GM21381 (cell line): Measurements from ENCODE around the gene BACE1.
"Not testable (repeated sequence)": the region's sequence is repeated elsewhere in the genome, so short reads cannot be mapped to it uniquely, and the experiment has no call there.

Experiments used
- ATAC-seq: cut with Tn5 transposase; IDR thresholded peaks from one replicate; pipeline ENCODE4 v1.9.1; 2021; ENCODE audit warnings: mild to moderate bottlenecking, moderate library complexity; ENCODE audit not compliant: unreplicated experiment

Gene BACE1

DNA sequence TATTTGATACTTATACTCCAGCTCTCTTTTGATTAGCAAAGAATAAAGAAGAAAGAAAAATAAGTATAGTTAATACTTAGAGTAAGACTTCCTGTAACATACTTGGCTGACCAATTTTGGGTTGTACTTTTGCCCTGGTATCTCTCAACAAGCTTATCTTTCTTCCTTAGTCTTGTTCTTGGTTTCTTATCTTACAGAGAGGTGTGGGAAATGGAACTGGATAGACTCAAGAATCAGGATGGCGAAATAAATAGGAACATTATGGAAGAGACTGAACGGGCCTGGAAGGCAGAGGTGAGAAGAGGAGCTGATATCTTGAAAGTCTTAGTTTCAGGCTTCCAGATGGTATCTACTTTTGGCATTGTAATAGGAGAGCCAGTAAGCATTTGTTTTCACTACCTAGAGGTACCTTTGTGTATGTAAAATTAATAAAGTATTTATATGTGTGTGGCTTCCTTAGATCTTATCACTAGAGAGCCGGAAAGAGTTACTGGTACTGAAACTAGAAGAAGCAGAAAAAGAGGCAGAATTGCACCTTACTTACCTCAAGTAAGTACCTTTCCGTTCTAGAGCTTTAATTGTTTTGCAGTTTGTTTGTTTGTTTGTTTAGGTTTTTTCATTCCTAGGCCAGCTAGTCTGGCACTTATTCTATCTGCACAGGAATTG lies 36.2 kb downstream of the BACE1 start:
- ATAC-seq: no peak

DNA sequence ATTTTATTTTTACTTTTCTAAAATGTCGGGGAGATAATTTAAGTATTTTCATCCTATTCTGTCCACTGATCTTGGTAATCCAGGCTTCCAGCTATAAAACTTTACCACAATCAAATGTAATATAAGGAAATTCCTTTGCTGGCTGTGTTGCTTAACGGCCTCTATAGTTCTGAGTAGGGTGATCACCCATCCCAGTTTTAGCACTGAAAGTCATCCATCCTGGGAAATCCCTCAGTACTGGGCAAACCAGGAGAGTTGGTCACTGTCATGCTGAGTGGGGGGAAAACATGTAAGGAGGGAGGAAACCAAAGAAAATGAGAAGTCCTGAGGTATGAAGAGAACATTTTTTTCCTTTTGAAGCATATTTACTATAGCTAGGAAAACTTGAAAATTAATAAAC lies 37.7 kb downstream of the BACE1 start:
- no peak for ATAC-seq

DNA sequence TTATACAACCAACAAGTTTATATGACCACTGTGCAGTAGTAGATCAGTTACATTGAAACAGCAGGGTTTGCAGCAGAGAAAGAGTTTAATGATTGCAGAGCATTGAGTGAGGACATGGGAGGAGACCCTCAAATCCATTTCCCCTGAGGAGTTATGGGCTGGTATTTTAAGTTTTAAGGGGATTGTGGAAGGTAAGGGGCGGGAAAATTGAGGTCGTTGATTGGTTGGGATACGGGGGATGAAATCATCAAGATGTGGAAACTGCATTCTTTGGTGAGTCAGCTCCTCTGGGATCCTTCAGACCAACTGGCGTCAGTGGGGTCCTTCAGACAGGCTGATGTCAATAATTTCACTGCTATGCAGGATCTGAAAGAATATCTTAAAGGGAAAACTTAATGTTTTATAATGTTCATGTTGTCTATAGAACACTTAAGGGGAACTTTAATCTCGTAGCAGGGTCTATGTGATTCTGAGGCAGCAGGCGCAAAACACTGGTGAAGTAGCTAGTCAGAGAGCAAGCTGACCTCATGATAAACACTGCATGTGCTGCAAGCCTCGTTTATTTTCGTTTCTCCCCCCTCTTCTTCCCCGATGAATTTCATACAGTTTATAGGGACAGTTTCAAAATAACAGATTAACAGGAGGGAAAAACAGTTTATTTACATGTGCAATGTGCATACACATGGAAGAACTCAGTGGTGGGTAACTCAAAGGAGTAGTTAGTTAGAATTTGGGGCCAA lies 42.3 kb downstream of the BACE1 start:
- ATAC-seq: no peak

DNA sequence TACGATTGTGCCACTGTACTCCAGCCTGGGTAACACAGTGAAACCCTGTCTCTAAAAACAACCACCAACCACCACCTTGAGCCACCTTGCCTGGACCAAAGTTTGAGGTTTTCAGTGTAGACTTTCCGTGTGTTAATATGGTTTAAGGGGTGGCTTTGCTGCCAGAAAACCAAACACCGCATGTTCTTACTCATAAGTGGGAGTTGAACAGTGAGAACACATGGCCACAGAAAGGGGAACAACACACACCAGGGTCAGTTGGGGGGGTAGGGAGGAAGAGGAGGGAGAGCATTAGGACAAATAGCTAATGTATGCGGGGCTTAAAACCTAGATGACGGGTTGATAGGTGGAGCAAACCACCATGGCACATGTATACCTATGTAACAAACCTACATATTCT lies 43.9 kb downstream of the BACE1 start:
- ATAC-seq: not testable (repeated sequence)

DNA sequence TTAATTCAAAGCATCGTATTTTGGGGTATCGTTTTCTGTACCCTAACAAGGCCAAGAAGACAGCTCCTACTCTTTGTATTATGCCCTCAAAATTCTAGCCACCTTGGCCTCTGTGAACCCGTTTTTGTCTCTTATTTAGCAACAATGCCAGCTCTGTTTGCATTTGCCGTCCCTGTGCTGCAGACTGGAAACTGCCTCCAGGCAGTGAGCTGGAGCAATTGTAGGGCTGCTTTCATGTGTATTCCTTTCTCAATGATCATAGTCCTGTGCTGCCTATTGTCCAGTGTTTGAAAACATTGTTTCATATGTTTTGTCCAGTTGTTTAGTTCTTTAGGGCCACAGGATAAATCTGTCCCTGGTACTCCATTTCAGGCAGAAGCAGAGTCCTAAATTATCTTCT lies 44.8 kb downstream of the BACE1 start:
- no peak for ATAC-seq

DNA sequence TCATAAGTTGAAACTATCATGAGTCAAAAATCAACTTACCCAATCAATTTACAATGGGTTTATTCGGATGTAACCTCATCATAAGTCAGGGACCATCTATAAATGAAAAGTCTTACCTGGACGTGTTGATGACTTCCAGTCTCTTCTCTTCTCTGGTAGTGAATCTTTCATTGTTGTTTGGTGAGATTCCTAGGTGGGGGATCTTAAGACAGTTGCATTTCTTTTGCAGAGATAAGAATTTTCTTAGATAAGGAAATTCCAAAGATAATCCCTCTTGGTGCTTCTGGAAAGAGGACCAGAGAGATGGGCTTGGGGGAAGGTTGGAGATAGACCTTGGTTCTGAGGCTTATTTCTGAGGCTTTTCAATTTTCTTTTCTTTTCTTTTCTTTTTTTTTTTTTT lies 46.2 kb downstream of the BACE1 start:
- no peak for ATAC-seq

DNA sequence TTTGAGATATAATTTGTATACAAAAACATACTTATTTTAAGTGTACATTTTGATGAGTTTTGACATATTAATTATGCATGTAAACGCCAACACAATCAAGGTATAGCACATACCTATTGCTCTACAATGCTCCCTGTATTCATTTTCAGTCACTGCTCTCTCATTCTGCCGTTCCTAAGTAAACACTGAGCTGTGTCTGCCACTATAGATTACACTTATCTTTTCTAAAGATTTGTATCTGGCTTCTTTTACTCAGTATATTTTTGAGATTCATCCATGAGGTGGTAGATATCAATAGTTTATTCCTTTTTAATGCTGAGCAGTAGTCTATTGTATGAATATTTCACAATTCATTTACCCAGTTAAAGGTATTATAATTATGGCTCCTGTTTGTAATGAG lies 50.3 kb downstream of the BACE1 start:
- ATAC-seq: no peak

DNA sequence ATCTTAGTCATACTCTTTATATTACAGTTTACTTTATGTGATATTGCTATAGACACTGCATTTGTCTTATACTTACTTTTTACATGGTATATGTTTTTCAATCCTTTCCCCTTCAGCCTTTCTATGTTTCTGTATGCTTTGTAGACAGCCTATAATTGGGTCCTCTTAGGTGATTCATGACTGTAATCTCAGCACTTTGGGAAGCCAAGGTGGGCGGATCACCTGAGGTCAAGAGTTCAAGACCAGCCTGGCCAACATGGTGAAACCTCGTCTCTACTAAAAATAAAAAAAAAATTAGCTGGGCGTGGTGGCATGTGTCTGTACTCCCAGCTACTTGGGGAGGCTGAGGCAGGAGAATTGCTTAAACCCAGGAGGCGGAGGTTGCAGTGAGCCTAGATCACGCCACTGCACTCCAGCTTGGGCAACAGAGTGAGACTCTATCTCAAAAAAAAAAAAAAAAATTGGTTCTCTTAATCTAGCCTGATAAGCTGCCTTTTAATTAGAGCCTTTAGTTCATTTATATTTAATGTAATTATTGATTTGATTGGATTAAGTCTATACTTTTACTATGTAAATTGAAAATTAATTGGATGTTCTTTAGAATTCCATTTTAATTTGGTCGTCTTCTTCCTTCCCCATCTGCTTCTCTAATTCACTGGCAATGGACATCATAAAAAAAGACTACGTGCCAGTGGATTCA lies 51.3 kb downstream of the BACE1 start:
- ATAC-seq: not testable (repeated sequence)

DNA sequence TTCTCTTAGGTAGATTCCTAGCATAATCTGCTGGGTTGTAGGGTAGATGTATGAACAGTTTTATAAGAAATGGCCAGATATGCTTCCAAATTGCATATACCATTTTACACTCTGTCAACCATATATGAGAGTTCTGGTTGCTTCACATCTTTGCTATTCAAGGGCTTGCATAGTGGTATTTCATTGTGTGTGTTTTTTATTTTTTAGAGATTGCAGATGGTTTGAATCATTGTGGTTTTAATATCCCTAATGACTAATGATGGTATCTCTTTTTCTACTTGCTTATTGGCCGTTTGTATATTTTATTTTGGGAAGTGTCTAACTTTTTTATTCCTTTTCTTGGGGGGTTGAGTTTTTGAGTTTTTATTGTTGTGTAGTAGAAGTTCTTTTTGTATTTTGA lies 56.6 kb downstream of the BACE1 start:
- no peak for ATAC-seq

DNA sequence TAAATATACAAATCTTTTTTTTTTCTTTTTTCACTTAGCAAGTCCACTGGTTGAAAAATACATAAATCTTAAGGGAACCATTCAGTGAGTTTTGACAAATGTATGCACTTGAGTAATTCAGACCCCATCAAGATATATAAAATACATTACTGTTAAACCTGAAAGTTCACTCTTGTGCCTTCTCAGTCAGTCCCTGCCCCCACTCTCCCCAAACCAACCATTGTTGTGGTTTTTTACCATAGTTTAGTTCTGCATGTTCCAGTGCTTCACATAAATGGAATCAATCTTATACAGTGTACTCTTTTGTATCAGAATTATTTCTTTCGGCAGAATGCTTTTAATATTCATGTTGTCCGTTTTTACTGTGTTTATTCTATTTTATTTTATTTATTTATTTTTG lies 57.5 kb downstream of the BACE1 start:
- no peak for ATAC-seq

DNA sequence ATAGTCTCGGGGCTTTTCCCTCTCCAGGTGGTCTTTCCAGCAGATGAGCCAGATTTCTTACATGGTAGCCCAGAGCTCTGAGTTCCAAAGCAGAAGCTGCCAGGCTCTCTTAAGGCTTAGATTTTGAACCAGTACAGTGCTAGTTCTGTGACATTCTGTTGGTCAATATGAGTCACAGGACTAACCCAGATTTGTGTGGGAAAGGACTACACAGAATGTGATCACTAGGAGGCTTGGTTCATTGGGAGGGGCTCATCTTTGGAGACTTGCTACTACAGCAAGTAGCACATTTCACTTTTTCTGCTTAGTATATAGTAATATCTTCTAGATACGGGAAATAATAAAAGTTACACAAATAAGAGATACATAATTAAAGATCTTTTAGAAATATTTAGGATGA lies 59.5 kb downstream of the BACE1 start:
- no peak for ATAC-seq

DNA sequence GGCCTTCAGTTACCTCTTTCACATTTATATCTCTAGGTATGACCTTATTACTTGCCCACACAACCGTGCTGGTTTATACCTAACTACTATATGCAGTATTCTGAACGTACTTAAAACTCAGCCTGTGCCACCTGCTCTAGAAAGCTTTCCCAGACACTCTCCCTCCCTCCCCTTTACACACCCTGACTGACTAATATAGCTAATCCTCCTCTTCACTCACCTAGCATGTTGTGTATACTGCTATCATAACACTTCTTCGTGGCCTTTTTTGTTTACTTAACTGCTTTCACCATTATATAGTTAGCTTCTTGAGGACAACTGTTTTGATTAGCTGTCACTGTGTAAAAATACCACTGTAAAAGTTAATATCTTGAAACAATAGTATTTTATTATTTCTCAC lies 60.1 kb downstream of the BACE1 start:
- ATAC-seq: no peak

DNA sequence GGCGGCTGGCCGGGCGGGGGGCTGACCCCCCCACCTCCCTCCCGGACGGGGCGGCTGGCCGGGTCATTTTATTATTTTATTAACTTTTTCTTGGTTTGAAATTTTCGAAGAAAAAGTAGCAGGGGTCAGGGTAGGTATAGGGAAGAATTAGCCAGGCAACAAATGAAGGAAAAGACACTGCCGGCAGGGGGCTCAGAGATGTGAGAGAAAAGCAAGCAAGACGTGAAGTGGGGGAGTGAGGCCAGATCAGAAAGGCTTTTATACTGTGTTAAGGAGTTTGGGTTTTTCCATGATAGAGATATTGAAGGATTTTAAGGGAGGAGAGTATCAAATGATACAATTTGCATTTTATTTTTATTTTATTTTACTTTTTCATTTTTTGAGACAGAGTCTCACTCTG lies 64.5 kb downstream of the BACE1 start:
- no peak for ATAC-seq

DNA sequence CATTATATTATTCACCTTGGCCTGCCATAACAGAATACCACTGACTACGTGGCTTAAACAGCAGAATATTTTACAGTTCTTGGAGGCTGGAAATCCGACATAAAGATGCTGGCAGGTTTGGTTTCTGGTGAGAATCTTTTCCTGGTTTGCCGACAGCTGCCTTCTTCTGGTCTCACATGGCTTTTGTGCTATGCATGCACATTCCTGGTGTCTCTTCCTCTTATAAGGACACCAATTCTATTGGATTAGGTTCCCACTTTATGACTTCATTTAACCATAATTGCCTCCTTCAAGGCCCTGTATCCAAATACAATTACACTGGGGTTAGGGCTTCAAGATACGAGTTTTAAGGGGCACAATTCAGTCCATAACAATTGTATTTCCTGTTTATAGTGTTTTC lies 66.5 kb downstream of the BACE1 start:
- no peak for ATAC-seq

DNA sequence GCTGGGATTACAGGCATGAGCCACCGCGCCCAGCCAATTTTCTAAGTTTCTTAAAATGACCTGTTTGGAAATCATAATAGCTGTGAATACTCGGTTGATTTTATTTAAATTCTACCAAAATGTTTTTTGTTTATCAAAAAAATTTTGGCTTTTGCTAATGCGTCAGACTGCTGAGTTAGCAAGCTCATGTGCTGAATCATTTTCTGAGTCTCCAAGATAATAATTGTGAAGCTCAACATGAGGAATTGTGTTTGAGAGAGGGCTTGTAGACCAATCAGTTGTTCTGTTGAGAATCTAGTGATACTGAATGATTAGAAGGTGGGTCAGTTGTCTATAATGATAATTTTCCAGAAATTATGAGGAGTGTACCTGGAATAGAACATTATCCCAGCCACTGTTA lies 67.7 kb downstream of the BACE1 start:
- ATAC-seq: no peak

DNA sequence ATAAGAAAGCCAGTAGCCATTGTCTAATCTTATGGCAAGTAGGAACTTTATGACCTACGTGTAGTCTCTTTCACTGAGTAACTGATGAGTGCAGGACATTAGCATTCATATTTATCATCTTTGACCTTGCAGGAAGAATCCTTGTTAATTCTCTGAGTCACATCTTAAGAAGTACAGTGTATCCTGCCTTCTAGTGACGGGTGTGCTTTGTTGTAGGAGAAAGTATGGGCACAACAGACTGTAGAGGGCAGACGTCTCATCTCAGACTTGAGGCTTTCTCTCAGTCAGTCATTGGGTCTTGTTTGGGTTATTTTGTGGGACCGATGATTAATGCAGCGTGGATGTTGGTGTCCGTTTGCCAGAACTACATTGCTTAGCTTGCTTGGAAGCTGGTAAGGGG lies 76.8 kb downstream of the BACE1 start:
- ATAC-seq: no peak

DNA sequence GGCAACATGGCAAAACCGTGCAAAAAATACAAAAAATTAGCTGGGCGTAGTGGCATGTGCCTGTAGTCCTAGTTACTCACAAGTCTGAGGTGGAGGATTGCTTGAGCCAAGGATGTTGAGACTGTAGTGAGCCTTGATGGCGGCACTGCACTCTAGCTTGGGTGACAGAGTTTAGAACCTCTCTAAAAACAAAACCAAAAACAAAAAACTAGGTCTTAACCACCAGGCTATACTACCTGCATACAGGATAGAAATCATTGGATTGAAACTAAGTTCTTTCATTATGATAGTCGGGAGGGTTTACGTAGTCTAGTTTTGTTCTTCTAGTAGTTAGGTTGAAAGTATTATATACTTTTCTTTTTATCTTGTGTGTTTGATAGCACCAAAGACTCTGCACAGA lies 77.8 kb downstream of the BACE1 start:
- no peak for ATAC-seq
